Karpas-422 (cell line): ENCODE measurements around the gene NADSYN1. TPM values are rescaled to one million over a fixed set of nuclear protein-coding genes. Genes with fewer than 3 reads are reported as not detected.

Experiments used
- DNase-seq: peaks from one replicate; pipeline ENCODE4 v3.0.0-alpha.2; 2015
- H2AFZ ChIP-seq: fragments of 200-600 bp; sonication (generic); 2 replicates; pipeline ENCODE4 v1.6.1; 2014; ENCODE audit warnings: antibody characterized with exemption, low read length, mixed read lengths
- H3K27ac ChIP-seq: fragments of 200-600 bp; sonication (generic); 2 replicates; pipeline ENCODE4 v1.5.1; 2014; ENCODE audit warnings: mild to moderate bottlenecking, low read length, moderate library complexity
- H3K27me3 ChIP-seq: fragments of 200-600 bp; sonication (generic); 2 replicates; pipeline ENCODE4 v1.6.1; 2014; ENCODE audit warnings: low read length, mixed read lengths
- H3K36me3 ChIP-seq: fragments of 200-600 bp; sonication (generic); 2 replicates; pipeline ENCODE4 v1.6.1; 2014; ENCODE audit warnings: low read length, mixed read lengths; ENCODE audit not compliant: insufficient read depth
- H3K4me1 ChIP-seq: fragments of 200-600 bp; sonication (generic); 2 replicates; pipeline ENCODE4 v1.6.1; 2014; ENCODE audit warnings: mild to moderate bottlenecking, low read length, mixed read lengths
- H3K4me2 ChIP-seq: fragments of 200-600 bp; sonication (generic); 2 replicates; pipeline ENCODE4 v1.6.1; 2014; ENCODE audit warnings: low read length, low read depth, mild to moderate bottlenecking; ENCODE audit not compliant: poor library complexity, severe bottlenecking
- H3K4me3 ChIP-seq: fragments of 200-600 bp; sonication (generic); 2 replicates; pipeline ENCODE4 v1.5.1; 2014; ENCODE audit warnings: mild to moderate bottlenecking, antibody characterized with exemption, low read length, mixed read lengths
- H3K79me2 ChIP-seq: fragments of 200-600 bp; sonication (generic); 2 replicates; pipeline ENCODE4 v1.6.1; 2014; ENCODE audit warnings: mild to moderate bottlenecking, low read length, mixed read lengths
- H3K9ac ChIP-seq: fragments of 200-600 bp; sonication (generic); 2 replicates; pipeline ENCODE4 v1.6.0; 2014; ENCODE audit warnings: low read length
- H3K9me2 ChIP-seq: fragments of 200-600 bp; sonication (generic), shearing (Covaris generic); replicated peaks from 2 replicates; pipeline ENCODE4 v1.6.0; 2014; ENCODE audit warnings: mild to moderate bottlenecking, low read length, moderate library complexity; ENCODE audit not compliant: insufficient read depth
- H3K9me3 ChIP-seq: fragments of 300-700, 200-600 bp; sonication (generic); 2 replicates; pipeline ENCODE4 v1.6.1; 2014; ENCODE audit warnings: low read length, mixed read lengths
- H4K20me1 ChIP-seq: fragments of 200-600 bp; sonication (generic); 2 replicates; pipeline ENCODE4 v1.6.1; 2014; ENCODE audit warnings: mild to moderate bottlenecking, antibody characterized with exemption, low read length, low read depth; ENCODE audit not compliant: insufficient read depth
- total RNA-seq: library from RNA; depleted of rRNA; stranded (reverse); fragments of >200 nt; shearing (Covaris generic); gene quantifications from 2 replicates; pipeline ENCODE4 v1.2.3, GENCODE V29; 2014; ENCODE audit warnings: low replicate concordance

Gene NADSYN1
- total RNA-seq, 1 experiment from 2014 or later, result 86.0 TPM

DNA sequence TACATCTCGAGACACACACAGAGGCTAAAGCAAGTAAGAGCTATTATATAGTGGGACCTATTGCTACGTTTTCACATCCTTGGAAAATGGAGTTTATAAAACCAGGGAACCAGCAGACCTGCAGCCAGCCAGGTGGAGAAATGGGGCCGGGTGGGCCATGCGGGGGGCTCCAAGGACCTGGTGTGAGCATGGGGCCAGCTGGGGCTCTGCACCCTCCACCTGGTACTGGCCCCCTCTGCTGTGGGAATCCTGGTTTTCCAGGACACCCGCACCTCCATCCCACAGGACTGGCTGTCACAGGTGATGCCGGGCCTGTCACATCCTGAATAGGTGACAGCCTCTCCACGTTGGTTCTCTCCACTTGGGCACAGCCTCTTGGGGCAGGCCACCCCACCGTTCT, 16.1 kb upstream of the NADSYN1 start:
- H3K4me3 ChIP-seq, result no peak overlapping the region
- no peaks in the 10 kb centered on the region for H3K4me1 ChIP-seq
- DNase-seq, result no peak
- no peaks in the 10 kb centered on the region for H3K27me3 ChIP-seq
- no peaks in the 10 kb centered on the region for H3K9me2 ChIP-seq
- H3K36me3 ChIP-seq, result no peaks in the 10 kb centered on the region; the same call in 1 of the 2 replicates
- H3K9ac ChIP-seq, result no peak overlapping the region
- no peak overlapping the region for H2AFZ ChIP-seq
- no peaks in the 10 kb centered on the region for H3K79me2 ChIP-seq
- peaks cover 7% of the 10 kb centered on the region; the same call in 1 of the 2 replicates for H4K20me1 ChIP-seq
- no peak overlapping the region for H3K4me2 ChIP-seq
- no peaks in the 10 kb centered on the region for H3K9me3 ChIP-seq
- no peak overlapping the region for H3K27ac ChIP-seq

DNA sequence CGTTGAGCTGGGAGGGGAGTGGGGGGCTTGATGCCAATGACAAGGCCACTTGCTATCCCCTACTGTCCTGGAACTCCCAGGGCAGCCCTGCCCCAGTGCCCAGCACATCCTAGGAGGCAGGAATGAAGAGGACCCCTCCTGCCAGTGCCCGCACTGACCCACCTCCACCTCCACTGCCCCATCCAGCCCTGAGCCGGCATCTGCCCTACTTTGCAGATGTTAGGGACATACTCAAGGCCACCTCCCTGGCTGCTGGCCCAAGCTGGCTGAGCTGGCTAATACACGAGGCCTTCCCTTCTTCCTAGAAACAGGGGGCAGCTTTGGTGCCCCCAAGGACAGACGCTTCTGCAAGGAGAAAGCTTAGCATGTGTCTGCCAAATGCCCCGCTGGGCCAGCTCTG, 15.6 kb upstream of the NADSYN1 start:
- Histone ChIP-seq H3K9me3 (no peaks in the 10 kb centered on the region), H3K9ac (no peak overlapping the region), H3K36me3 (no peaks in the 10 kb centered on the region; the same call in 1 of the 2 replicates), H3K27me3 (no peaks in the 10 kb centered on the region), H3K4me3 (no peak overlapping the region), H3K79me2 (no peaks in the 10 kb centered on the region), H3K4me1 (no peaks in the 10 kb centered on the region), H3K4me2 (no peak overlapping the region), H2AFZ (no peak overlapping the region), H4K20me1 (peaks cover 7% of the 10 kb centered on the region; the same call in 1 of the 2 replicates), H3K27ac (no peak overlapping the region), H3K9me2 (no peaks in the 10 kb centered on the region)
- DNase-seq, result no peak

DNA sequence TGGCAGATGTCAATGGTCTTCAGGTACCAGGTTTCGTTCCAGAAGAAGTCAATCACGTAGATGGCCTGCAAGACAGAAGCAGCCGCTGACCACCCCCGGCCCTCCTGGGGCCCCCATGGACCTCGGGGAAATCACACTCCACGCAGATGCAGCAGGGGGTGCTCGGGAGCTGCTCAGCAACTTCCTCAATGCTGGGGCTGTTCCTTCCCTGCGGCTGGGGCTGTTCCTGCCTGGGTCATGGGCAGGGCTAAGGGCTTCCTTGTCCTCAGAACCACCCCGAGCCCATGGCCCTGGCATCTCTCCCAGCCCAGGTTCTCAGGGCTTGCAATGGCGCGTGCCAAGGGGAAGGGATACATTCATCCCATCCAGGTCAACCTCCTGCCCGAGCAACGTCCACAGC, 15.1 kb upstream of the NADSYN1 start:
- no peak overlapping the region for H3K4me2 ChIP-seq
- no peaks in the 10 kb centered on the region for H3K9me2 ChIP-seq
- H3K4me3 ChIP-seq, result no peak overlapping the region
- no peak for DNase-seq
- H3K9me3 ChIP-seq, result no peaks in the 10 kb centered on the region
- no peaks in the 10 kb centered on the region for H3K79me2 ChIP-seq
- H3K9ac ChIP-seq, result no peak overlapping the region
- H2AFZ ChIP-seq, result no peak overlapping the region
- no peaks in the 10 kb centered on the region for H3K27me3 ChIP-seq
- H3K4me1 ChIP-seq, result no peaks in the 10 kb centered on the region
- H3K27ac ChIP-seq, result no peak overlapping the region
- peaks cover 2% of the 10 kb centered on the region for H3K36me3 ChIP-seq
- peaks cover 3% of the 10 kb centered on the region; the same call in 1 of the 2 replicates for H4K20me1 ChIP-seq

DNA sequence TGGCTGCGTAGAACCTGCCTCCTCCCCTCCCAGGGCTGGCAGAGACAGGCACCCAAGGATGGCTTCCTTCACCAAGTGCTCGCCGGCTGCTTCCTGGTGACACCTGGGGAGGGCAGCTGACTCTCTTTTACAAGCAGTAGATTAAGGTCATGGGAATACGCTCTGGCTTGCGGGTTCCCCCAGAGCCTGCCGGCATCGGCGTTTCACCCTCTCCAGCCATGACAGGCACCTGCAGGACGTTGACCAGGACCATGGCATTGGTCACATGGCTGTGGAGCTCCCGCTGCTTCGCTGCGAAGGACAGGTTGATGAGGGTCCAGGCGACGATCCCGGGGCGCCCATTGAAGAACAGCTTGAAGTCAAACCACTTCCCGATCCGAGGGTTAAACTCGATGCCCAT, 14.4 kb upstream of the NADSYN1 start:
- Histone ChIP-seq H3K9ac (no peak overlapping the region), H3K79me2 (no peaks in the 10 kb centered on the region), H3K27ac (no peak overlapping the region), H3K4me3 (no peak overlapping the region), H3K4me1 (no peaks in the 10 kb centered on the region), H3K9me2 (no peaks in the 10 kb centered on the region), H4K20me1 (no peaks in the 10 kb centered on the region; the same call in 1 of the 2 replicates), H2AFZ (no peak overlapping the region), H3K4me2 (no peak overlapping the region), H3K36me3 (peaks cover 9% of the 10 kb centered on the region), H3K27me3 (no peaks in the 10 kb centered on the region), H3K9me3 (no peaks in the 10 kb centered on the region)
- DNase-seq, result no peak

DNA sequence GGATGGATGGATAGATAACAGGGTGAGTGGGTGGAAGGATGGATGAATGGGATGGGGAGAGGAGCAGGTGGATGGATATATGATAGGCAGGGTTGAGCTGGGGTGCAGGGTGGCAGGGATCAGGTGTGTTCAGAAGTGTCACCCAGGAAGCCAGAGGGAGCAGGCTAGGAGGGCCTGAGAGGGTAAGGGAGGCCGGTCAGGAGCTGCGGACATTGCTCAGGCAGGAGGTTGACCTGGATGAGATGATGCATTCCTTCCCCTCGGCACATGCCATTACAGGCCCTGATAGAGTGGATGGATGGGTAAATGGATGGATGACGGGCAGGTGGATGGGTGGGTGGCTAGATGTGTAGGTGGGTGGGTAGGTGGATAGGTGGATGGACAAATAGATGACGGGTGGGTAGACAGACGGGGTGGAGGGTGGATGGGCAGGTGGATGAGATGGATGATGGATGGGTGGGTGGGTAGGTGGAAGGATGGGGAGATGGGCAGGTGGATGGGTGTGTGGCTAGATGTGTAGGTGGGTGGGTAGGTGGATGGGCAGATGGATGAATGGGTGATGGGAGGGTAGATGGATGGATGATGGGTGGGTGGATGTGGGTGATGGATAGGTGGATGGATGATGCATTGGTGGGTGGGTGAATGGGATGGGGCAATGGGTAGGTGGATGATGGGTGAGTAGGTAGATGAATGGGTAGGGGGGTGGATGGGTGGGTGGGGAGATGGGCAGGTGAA, 12.8 kb upstream of the NADSYN1 start:
- Histone ChIP-seq H3K4me1 (no peaks in the 10 kb centered on the region), H3K4me2 (no peak overlapping the region), H3K9me2 (no peaks in the 10 kb centered on the region), H3K4me3 (no peak overlapping the region), H4K20me1 (no peaks in the 10 kb centered on the region), H3K27me3 (no peaks in the 10 kb centered on the region), H3K9ac (no peak overlapping the region), H3K36me3 (peaks cover 18% of the 10 kb centered on the region), H3K79me2 (no peaks in the 10 kb centered on the region; the same call in 1 of the 2 replicates), H2AFZ (no peak overlapping the region), H3K9me3 (no peaks in the 10 kb centered on the region), H3K27ac (no peak overlapping the region)
- DNase-seq, result no peak

DNA sequence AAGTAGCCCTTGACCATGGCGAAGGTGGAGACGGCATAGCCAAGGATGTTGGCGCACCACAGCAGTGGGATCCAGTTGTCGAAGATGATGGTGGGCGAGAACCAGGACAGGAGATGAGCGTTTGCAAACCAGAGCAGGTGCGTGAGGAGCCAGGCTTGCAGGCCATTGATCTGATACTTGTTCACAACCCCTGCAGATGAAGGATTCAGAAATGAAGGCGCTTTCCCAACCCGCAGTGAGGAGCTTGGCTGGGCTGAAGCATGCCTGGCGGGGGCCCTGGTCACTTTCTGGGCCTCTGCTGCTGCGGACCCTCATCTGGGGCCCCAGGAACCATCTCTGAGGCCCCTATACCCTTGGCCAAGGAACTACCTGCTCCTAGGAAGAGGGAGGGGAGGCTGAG, 11.8 kb upstream of the NADSYN1 start:
- Histone ChIP-seq H3K36me3 (peaks cover 29% of the 10 kb centered on the region), H3K4me2 (no peak overlapping the region), H3K9me2 (no peaks in the 10 kb centered on the region), H4K20me1 (no peaks in the 10 kb centered on the region), H3K27me3 (no peaks in the 10 kb centered on the region), H3K4me3 (no peak overlapping the region), H3K9me3 (no peaks in the 10 kb centered on the region), H3K27ac (no peak overlapping the region), H3K79me2 (peaks cover under 1% of the 10 kb centered on the region), H2AFZ (no peak overlapping the region), H3K9ac (no peak overlapping the region), H3K4me1 (no peaks in the 10 kb centered on the region)
- DNase-seq, result no peak

DNA sequence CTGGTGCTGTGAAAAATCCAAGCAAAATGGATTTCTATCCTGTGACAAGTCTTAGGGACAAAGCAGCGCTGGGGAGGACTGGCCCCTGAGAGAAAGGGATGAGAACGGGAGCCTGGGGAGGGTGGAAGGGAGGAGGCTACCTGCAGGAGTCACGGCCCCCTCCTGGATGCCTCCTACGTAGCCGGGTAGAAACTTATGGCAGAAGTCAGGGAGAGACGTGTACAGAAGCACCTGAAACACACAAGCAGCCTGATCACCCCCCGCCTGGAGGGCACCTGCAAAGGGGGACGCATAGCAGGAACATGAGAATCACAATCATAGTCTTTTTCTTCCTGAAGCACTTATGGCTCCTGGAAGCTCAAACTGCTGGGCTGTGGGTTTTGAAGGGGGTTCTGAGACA, 10.9 kb upstream of the NADSYN1 start:
- no peaks in the 10 kb centered on the region for H3K27me3 ChIP-seq
- H3K27ac ChIP-seq, result no peak overlapping the region
- H3K4me3 ChIP-seq, result no peak overlapping the region
- H3K4me1 ChIP-seq, result peaks cover 6% of the 10 kb centered on the region
- H3K79me2 ChIP-seq, result peaks cover 9% of the 10 kb centered on the region
- H3K4me2 ChIP-seq, result no peak overlapping the region
- no peak for DNase-seq
- no peaks in the 10 kb centered on the region for H3K9me3 ChIP-seq
- H3K36me3 ChIP-seq, result peaks cover 37% of the 10 kb centered on the region
- H4K20me1 ChIP-seq, result no peaks in the 10 kb centered on the region
- H2AFZ ChIP-seq, result no peak overlapping the region
- no peaks in the 10 kb centered on the region for H3K9me2 ChIP-seq
- no peak overlapping the region for H3K9ac ChIP-seq

DNA sequence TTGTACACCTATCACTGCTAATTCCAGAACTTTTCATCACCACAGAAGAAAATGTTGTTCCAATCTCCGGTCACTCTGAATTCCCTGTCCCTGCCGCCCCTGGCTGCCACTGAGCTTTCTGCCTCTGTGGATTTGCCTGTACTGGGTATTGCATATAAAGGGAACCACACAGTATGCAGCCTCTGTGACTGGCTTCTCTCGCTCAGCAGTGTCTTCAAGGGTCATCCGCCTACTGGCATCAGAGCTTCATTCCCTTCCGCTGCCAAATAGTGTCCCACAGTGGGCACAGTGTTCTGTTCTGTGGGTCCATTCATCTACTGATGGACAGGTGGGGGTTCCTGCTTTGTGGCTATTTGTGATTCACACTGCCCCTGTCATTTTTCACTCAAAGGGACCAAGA, 10.1 kb upstream of the NADSYN1 start:
- H3K9ac ChIP-seq, result no peak overlapping the region
- H3K27me3 ChIP-seq, result no peaks in the 10 kb centered on the region
- peaks cover 39% of the 10 kb centered on the region for H3K36me3 ChIP-seq
- no peak for DNase-seq
- peaks cover 16% of the 10 kb centered on the region for H3K79me2 ChIP-seq
- no peaks in the 10 kb centered on the region for H3K9me2 ChIP-seq
- no peaks in the 10 kb centered on the region for H4K20me1 ChIP-seq
- no peak overlapping the region for H3K27ac ChIP-seq
- no peak overlapping the region for H2AFZ ChIP-seq
- H3K4me1 ChIP-seq, result peaks cover 11% of the 10 kb centered on the region
- no peak overlapping the region for H3K4me2 ChIP-seq
- no peak overlapping the region for H3K4me3 ChIP-seq
- H3K9me3 ChIP-seq, result no peaks in the 10 kb centered on the region
